Measurements from ENCODE around the gene ROR2. TPM values are rescaled to one million over a fixed set of nuclear protein-coding genes. Genes with fewer than 3 reads are reported as not detected.

The ROR2 gene
- 0.12 TPM for total RNA-seq
- polyA plus RNA-seq, result not detected

DNA sequence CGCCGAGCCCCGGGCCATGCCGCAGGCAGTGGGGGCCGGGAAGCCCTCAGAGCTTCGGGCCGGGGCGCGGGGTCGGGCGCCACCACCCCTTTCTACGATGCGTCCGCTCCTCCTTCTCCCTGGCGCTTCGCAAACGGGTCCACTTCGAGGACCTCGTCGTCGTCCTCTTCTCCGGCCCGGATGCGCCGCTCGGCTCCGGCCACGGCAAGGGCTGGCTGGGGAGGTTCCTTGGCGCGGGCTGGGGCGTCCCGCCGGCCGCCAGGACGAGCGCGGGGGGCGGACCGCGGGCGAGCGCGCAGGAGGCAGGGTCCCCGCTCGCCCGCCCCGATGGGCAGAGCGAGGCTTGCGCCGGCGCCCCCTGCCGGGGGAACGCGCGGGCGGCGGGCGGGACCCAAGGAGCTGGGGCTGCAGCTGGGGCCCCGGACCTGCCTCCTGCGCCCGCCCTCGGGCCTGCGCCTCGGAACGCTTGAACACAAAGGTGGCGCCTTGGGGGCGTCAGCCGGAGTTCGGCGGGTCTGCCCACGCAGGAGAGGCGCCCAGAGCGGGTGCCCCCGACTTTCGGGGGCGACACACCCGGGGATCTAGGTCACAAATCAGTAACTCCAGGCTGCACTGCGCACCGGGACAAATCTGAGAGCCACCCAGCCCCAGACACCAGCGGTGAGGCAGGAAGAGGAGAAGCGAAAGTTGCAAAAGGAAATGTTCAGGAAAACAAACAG is at the start of gene ROR2:
Gene ROR2, minus strand, starts transcription at position 283 of the 719 bp plus-strand sequence.
- H3K36me3 Mint-ChIP-seq, result peaks cover 4% of the 10 kb centered on the region
- H3K27me3 Mint-ChIP-seq, result peaks cover 59% of the 10 kb centered on the region
- DNase-seq (peak in 1 of 3 donors; percentile 34), ATAC-seq (ENCODE audit: low read depth in 2 of 2) (peak; percentile 37 to 48)
- no peak within 1 kb of the TSS for H3K27ac Mint-ChIP-seq
- peak within 1 kb of the TSS in 1 of 4 donors; percentile 50 for H3K4me3 Mint-ChIP-seq
- H3K9me3 ChIP-seq (ENCODE audit: control insufficient read depth in 2 of 2, low read length in 2 of 2), result peaks cover 0 to 3% of the 10 kb centered on the region in 2 experiments
- no peaks in the 10 kb centered on the region for H3K36me3 ChIP-seq (ENCODE audit: control insufficient read depth, insufficient read depth, low read length)
- H3K27me3 ChIP-seq (ENCODE audit: control insufficient read depth, insufficient read depth, low read length), result peaks cover 38% of the 10 kb centered on the region
- H3K4me1 ChIP-seq (ENCODE audit: control insufficient read depth, insufficient read depth, low read length, poor library complexity, severe bottlenecking), result peaks cover 11% of the 10 kb centered on the region
- no peak within 1 kb of the TSS for H3K4me3 ChIP-seq (ENCODE audit: low read depth, low read length)
- H3K9me3 Mint-ChIP-seq, result peaks cover 0 to 5% (median 0%) of the 10 kb centered on the region in 7 donors
- H3K27ac ChIP-seq (ENCODE audit: insufficient read depth, low read length, poor library complexity, severe bottlenecking), result no peak within 1 kb of the TSS
- H3K4me1 Mint-ChIP-seq, result peaks cover 0 to 8% (median 3%) of the 10 kb centered on the region in 4 donors

DNA sequence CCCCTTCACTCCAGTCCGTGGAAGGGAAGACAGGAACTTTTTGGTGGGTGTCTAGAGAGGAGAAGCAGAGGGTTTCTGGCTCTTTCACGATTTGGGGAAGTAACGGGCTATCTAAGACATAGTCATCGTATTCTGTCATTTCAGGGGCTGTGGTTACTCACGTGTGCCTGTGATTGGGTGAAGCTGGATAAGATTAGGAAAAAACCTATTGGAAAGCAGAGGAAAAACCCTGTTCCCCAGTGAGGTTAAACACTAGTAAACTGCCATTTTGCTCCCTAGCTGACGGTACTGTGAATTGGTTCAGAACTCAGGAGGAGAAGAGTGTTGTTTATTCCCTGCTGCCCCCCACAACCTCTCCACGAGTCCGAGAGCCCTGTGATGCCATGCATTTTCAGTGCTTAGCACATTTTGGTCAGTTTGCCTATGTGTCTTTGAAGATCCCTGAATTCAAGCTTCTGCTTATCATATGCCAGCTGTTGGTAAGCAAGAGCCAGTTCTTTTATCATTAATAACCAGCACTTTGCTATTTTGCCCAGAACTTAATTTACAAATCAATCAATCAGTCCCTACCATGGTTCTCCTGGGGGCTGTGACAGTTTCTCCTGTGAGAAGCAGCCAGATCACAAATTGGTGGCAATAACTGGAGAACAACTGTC is 45.1 kb upstream of the ROR2 start:
- no peaks in the 10 kb centered on the region for H3K9me3 ChIP-seq (ENCODE audit: control insufficient read depth in 2 of 2, low read length in 2 of 2)
- H3K9me3 Mint-ChIP-seq, result no peaks in the 10 kb centered on the region
- no peak overlapping the region for H3K27ac Mint-ChIP-seq
- H3K36me3 Mint-ChIP-seq, result no peaks in the 10 kb centered on the region
- DNase-seq, result no peak
- H3K27me3 ChIP-seq (ENCODE audit: control insufficient read depth, insufficient read depth, low read length), result peaks cover 3% of the 10 kb centered on the region
- no peaks in the 10 kb centered on the region for H3K36me3 ChIP-seq (ENCODE audit: control insufficient read depth, insufficient read depth, low read length)
- H3K4me1 Mint-ChIP-seq, result no peaks in the 10 kb centered on the region
- peaks cover 23% of the 10 kb centered on the region for H3K27me3 Mint-ChIP-seq
- no peaks in the 10 kb centered on the region for H3K4me1 ChIP-seq (ENCODE audit: control insufficient read depth, insufficient read depth, low read length, poor library complexity, severe bottlenecking)
- no peak overlapping the region for H3K4me3 Mint-ChIP-seq
- no peak for ATAC-seq (ENCODE audit: low read depth in 2 of 2)
- no peak overlapping the region for H3K27ac ChIP-seq (ENCODE audit: insufficient read depth, low read length, poor library complexity, severe bottlenecking)
- no peak overlapping the region for H3K4me3 ChIP-seq (ENCODE audit: low read depth, low read length)

DNA sequence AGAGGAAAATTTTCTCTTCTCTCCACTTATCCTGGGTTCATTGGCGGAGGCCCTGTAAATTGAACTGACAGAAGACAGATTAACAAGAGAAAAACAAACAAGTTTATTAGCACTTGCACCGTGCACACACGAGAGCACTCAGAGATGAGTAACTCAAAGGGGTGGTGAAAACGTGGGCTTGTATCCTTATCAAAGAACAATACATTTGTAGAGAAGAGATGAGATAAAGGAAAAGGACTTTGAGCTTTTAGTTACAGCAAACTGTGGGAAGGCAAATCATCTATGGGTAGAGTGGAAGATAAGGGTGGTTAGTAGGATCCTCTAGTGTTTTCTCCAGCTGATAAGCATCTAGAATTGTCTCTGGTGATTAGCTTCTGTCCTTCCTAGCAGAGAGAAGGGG is 44.4 kb upstream of the ROR2 start:
- H3K27me3 ChIP-seq (ENCODE audit: control insufficient read depth, insufficient read depth, low read length), result peaks cover 3% of the 10 kb centered on the region
- no peaks in the 10 kb centered on the region for H3K36me3 Mint-ChIP-seq
- H3K27ac ChIP-seq (ENCODE audit: insufficient read depth, low read length, poor library complexity, severe bottlenecking), result no peak overlapping the region
- H3K9me3 Mint-ChIP-seq, result no peaks in the 10 kb centered on the region
- ATAC-seq (ENCODE audit: low read depth in 2 of 2) (no peak), DNase-seq (no peak)
- no peaks in the 10 kb centered on the region for H3K9me3 ChIP-seq (ENCODE audit: control insufficient read depth in 2 of 2, low read length in 2 of 2)
- no peak overlapping the region for H3K4me3 Mint-ChIP-seq
- H3K36me3 ChIP-seq (ENCODE audit: control insufficient read depth, insufficient read depth, low read length), result no peaks in the 10 kb centered on the region
- peaks cover 23% of the 10 kb centered on the region for H3K27me3 Mint-ChIP-seq
- H3K27ac Mint-ChIP-seq, result no peak overlapping the region
- no peaks in the 10 kb centered on the region for H3K4me1 ChIP-seq (ENCODE audit: control insufficient read depth, insufficient read depth, low read length, poor library complexity, severe bottlenecking)
- no peak overlapping the region for H3K4me3 ChIP-seq (ENCODE audit: low read depth, low read length)
- H3K4me1 Mint-ChIP-seq, result no peaks in the 10 kb centered on the region

- H3K4me3 ChIP-seq (ENCODE audit: low read depth, low read length), result no peak overlapping the region
- no peak for ATAC-seq (ENCODE audit: low read depth in 2 of 2)
- no peaks in the 10 kb centered on the region for H3K9me3 ChIP-seq (ENCODE audit: control insufficient read depth in 2 of 2, low read length in 2 of 2)
- Mint-ChIP-seq H3K4me3 (no peak overlapping the region), H3K27ac (no peak overlapping the region), H3K9me3 (no peaks in the 10 kb centered on the region), H3K4me1 (no peaks in the 10 kb centered on the region), H3K27me3 (peaks cover 12% of the 10 kb centered on the region), H3K36me3 (no peaks in the 10 kb centered on the region)
- no peak overlapping the region for H3K27ac ChIP-seq (ENCODE audit: insufficient read depth, low read length, poor library complexity, severe bottlenecking)
- no peaks in the 10 kb centered on the region for H3K4me1 ChIP-seq (ENCODE audit: control insufficient read depth, insufficient read depth, low read length, poor library complexity, severe bottlenecking)
- DNase-seq, result no peak
- no peaks in the 10 kb centered on the region for H3K36me3 ChIP-seq (ENCODE audit: control insufficient read depth, insufficient read depth, low read length)
- H3K27me3 ChIP-seq (ENCODE audit: control insufficient read depth, insufficient read depth, low read length), result peaks cover 3% of the 10 kb centered on the region
Measured at GRCh38 chr9:91992461-91993041, 42.5 kb upstream of the ROR2 start.

GRCh38 chr9:91991721-91992341 is 41.8 kb upstream of the ROR2 start:
- Histone ChIP-seq H3K4me1 (ENCODE audit: control insufficient read depth, insufficient read depth, low read length, poor library complexity, severe bottlenecking) (no peaks in the 10 kb centered on the region), H3K9me3 (ENCODE audit: control insufficient read depth in 2 of 2, low read length in 2 of 2) (no peaks in the 10 kb centered on the region), H3K27ac (ENCODE audit: insufficient read depth, low read length, poor library complexity, severe bottlenecking) (no peak overlapping the region), H3K27me3 (ENCODE audit: control insufficient read depth, insufficient read depth, low read length) (peaks cover 3% of the 10 kb centered on the region), H3K36me3 (ENCODE audit: control insufficient read depth, insufficient read depth, low read length) (no peaks in the 10 kb centered on the region), H3K4me3 (ENCODE audit: low read depth, low read length) (no peak overlapping the region)
- no peak overlapping the region for H3K27ac Mint-ChIP-seq
- no peak overlapping the region for H3K4me3 Mint-ChIP-seq
- H3K27me3 Mint-ChIP-seq, result peaks cover 11% of the 10 kb centered on the region
- no peak for ATAC-seq (ENCODE audit: low read depth in 2 of 2)
- no peaks in the 10 kb centered on the region for H3K4me1 Mint-ChIP-seq
- no peaks in the 10 kb centered on the region for H3K9me3 Mint-ChIP-seq
- no peak for DNase-seq
- H3K36me3 Mint-ChIP-seq, result no peaks in the 10 kb centered on the region

- Mint-ChIP-seq H3K4me3 (no peak overlapping the region), H3K36me3 (no peaks in the 10 kb centered on the region), H3K27me3 (peaks cover 11% of the 10 kb centered on the region), H3K4me1 (no peaks in the 10 kb centered on the region), H3K27ac (no peak overlapping the region), H3K9me3 (peaks cover 0 to 5% (median 0%) of the 10 kb centered on the region in 7 donors)
- Histone ChIP-seq H3K27me3 (ENCODE audit: control insufficient read depth, insufficient read depth, low read length) (no peaks in the 10 kb centered on the region), H3K4me3 (ENCODE audit: low read depth, low read length) (no peak overlapping the region), H3K4me1 (ENCODE audit: control insufficient read depth, insufficient read depth, low read length, poor library complexity, severe bottlenecking) (no peaks in the 10 kb centered on the region), H3K36me3 (ENCODE audit: control insufficient read depth, insufficient read depth, low read length) (no peaks in the 10 kb centered on the region), H3K27ac (ENCODE audit: insufficient read depth, low read length, poor library complexity, severe bottlenecking) (no peak overlapping the region), H3K9me3 (ENCODE audit: control insufficient read depth in 2 of 2, low read length in 2 of 2) (no peaks in the 10 kb centered on the region)
- ATAC-seq (ENCODE audit: low read depth in 2 of 2), result no peak
- DNase-seq, result no peak
Measured at GRCh38 chr9:91986248-91986647, 36.2 kb upstream of the ROR2 start.

DNA sequence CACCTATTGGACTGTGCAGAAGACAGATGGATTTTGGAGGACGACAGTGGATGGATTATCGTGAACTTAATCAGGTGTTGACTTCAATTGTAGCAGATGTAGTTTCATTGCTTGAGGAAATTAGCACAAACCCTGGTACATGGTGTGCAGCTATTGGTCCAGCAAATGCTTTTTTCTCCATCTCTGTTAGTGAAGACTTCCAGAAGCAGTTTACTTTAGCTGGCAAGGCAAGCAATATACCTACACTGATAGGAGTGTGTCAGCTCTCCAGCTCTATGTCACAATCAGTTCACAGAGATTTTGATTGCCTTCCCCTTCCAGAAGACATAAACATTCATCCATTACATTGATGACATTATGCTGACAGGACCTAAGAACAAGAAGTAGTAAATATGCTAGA is 35.7 kb upstream of the ROR2 start:
- Mint-ChIP-seq H3K36me3 (no peaks in the 10 kb centered on the region), H3K27me3 (peaks cover 11% of the 10 kb centered on the region), H3K4me3 (no peak overlapping the region), H3K27ac (no peak overlapping the region), H3K9me3 (peaks cover 0 to 5% (median 2%) of the 10 kb centered on the region in 7 donors), H3K4me1 (no peaks in the 10 kb centered on the region)
- Histone ChIP-seq H3K4me1 (ENCODE audit: control insufficient read depth, insufficient read depth, low read length, poor library complexity, severe bottlenecking) (no peaks in the 10 kb centered on the region), H3K9me3 (ENCODE audit: control insufficient read depth in 2 of 2, low read length in 2 of 2) (no peaks in the 10 kb centered on the region), H3K36me3 (ENCODE audit: control insufficient read depth, insufficient read depth, low read length) (no peaks in the 10 kb centered on the region), H3K4me3 (ENCODE audit: low read depth, low read length) (no peak overlapping the region), H3K27me3 (ENCODE audit: control insufficient read depth, insufficient read depth, low read length) (no peaks in the 10 kb centered on the region), H3K27ac (ENCODE audit: insufficient read depth, low read length, poor library complexity, severe bottlenecking) (no peak overlapping the region)
- DNase-seq, result no peak
- ATAC-seq (ENCODE audit: low read depth in 2 of 2), result no peak

Data from CD4-positive, CD25-positive, alpha-beta regulatory T cell (primary cell).